Liver (tissue), 9 donors: ENCODE data around the gene PLA2G4F. TPM values are rescaled to one million over a fixed set of nuclear protein-coding genes. Genes with fewer than 3 reads are reported as not detected.

Experiments used
- DNase-seq: peaks from one replicate; pipeline ENCODE4 v3.0.0-alpha.2; 2017; ENCODE audit warnings: low spot score
- H3K27ac ChIP-seq, 2 donors: one replicate each; pipeline ENCODE4 v1.7.0; 2013; ENCODE audit warnings: inconsistent platforms in 2 of 2, low read length in 2 of 2, control low read depth in 1 of 2, low read depth in 1 of 2, mild to moderate bottlenecking in 1 of 2
- H3K27me3 ChIP-seq, 4 donors: one replicate each; pipeline versions ENCODE4 v1.6.1 to v1.7.0; 2013; ENCODE audit warnings: low read length in 3 of 4, inconsistent platforms in 1 of 4, mild to moderate bottlenecking in 1 of 4, moderate library complexity in 1 of 4; ENCODE audit not compliant: control insufficient read depth in 4 of 4, insufficient read depth in 4 of 4
- H3K36me3 ChIP-seq, 4 donors: one replicate each; pipeline versions ENCODE4 v1.6.1 to v1.7.0; 2013; ENCODE audit warnings: low read length in 3 of 4, mild to moderate bottlenecking in 3 of 4, low read depth in 1 of 4, moderate library complexity in 1 of 4; ENCODE audit not compliant: control insufficient read depth in 4 of 4, insufficient read depth in 3 of 4
- H3K4me1 ChIP-seq, 4 donors: one replicate each; pipeline versions ENCODE4 v1.6.1 to v1.7.0; 2013; ENCODE audit warnings: low read length in 3 of 4, mild to moderate bottlenecking in 3 of 4, moderate library complexity in 1 of 4; ENCODE audit not compliant: control insufficient read depth in 4 of 4, insufficient read depth in 4 of 4
- H3K4me3 ChIP-seq, 3 donors: one replicate each; pipeline versions ENCODE4 v1.6.1 to v1.7.0; 2013; ENCODE audit warnings: low read length in 3 of 3, control low read depth in 1 of 3, low read depth in 1 of 3, mild to moderate bottlenecking in 1 of 3
- H3K9ac ChIP-seq, 2 donors: one replicate each; pipeline ENCODE4 v1.7.0; 2013; ENCODE audit warnings: low read length in 2 of 2, mild to moderate bottlenecking in 2 of 2, moderate library complexity in 2 of 2, control low read depth in 1 of 2, low read depth in 1 of 2
- H3K9me3 ChIP-seq, 4 donors: one replicate each; pipeline versions ENCODE4 v1.6.1 to v1.7.0; 2013; ENCODE audit warnings: low read length in 3 of 4; ENCODE audit not compliant: control insufficient read depth in 4 of 4
- ATF3 ChIP-seq: IDR thresholded peaks from 2 replicates; pipeline ENCODE4 v1.6.1; 2016; ENCODE audit warnings: antibody characterized with exemption
- CTCF ChIP-seq: fragments of 150-350 bp; IDR thresholded peaks from 2 replicates; pipeline ENCODE4 v1.5.1; 2017; ENCODE audit warnings: improper control_type of control experiment, low read depth, low read length; ENCODE audit not compliant: missing input control
- EGR1 ChIP-seq, 2 donors: IDR thresholded peaks; 2 replicates each; pipeline ENCODE4 v1.6.1; 2016 to 2018; ENCODE audit warnings: antibody characterized with exemption in 2 of 2, low read depth in 2 of 2
- FOXA1 ChIP-seq: IDR thresholded peaks from 2 replicates; pipeline ENCODE4 v1.6.1; 2016; ENCODE audit warnings: antibody characterized with exemption
- FOXA2 ChIP-seq: IDR thresholded peaks from 2 replicates; pipeline ENCODE4 v1.6.1; 2016; ENCODE audit warnings: antibody characterized with exemption
- GABPA ChIP-seq, 2 donors: IDR thresholded peaks in 1 of 2; conservative IDR thresholded peaks in 1 of 2; 2 replicates each; pipeline ENCODE4 v1.6.1; 2016; ENCODE audit warnings: antibody characterized with exemption in 2 of 2, mild to moderate bottlenecking in 1 of 2, moderate library complexity in 1 of 2
- HNF4A ChIP-seq, 2 donors: conservative IDR thresholded peaks; 2 replicates each; pipeline ENCODE4 v1.6.1; 2016; ENCODE audit warnings: antibody characterized with exemption in 2 of 2, mild to moderate bottlenecking in 2 of 2
- JUND ChIP-seq, 2 donors: IDR thresholded peaks; 2 replicates each; pipeline ENCODE4 v1.6.1; 2016; ENCODE audit warnings: antibody characterized with exemption in 2 of 2
- NR2F2 ChIP-seq: IDR thresholded peaks from 2 replicates; pipeline ENCODE4 v1.6.1; 2016; ENCODE audit warnings: antibody characterized with exemption
- RAD21 ChIP-seq, 2 donors: IDR thresholded peaks; 2 replicates each; pipeline ENCODE4 v1.6.1; 2016; ENCODE audit warnings: antibody characterized with exemption in 2 of 2, mild to moderate bottlenecking in 2 of 2
- REST ChIP-seq: IDR thresholded peaks from 2 replicates; pipeline ENCODE4 v1.6.1; 2016; ENCODE audit warnings: antibody characterized with exemption, mild to moderate bottlenecking
- RXRA ChIP-seq, 2 donors: IDR thresholded peaks; 2 replicates each; pipeline ENCODE4 v1.6.1; 2017 to 2018; ENCODE audit warnings: antibody characterized with exemption in 2 of 2, mild to moderate bottlenecking in 1 of 2
- SP1 ChIP-seq: IDR thresholded peaks from 2 replicates; pipeline ENCODE4 v1.6.1; 2018; ENCODE audit warnings: antibody characterized with exemption, mild to moderate bottlenecking
- TAF1 ChIP-seq: conservative IDR thresholded peaks from 2 replicates; pipeline ENCODE4 v1.6.1; 2016; ENCODE audit warnings: antibody characterized with exemption, mild to moderate bottlenecking
- ZBTB33 ChIP-seq: IDR thresholded peaks from 2 replicates; pipeline ENCODE4 v1.6.1; 2016; ENCODE audit warnings: antibody characterized with exemption
- WGBS: extraction: QIAGEN DNeasy Blood & Tissue Kit; methylation state at CpG from one replicate; pipeline ENCODE4 v1.1.7; 2013; 5-methylcytosine and 5-hydroxymethylcytosine counted together
- polyA plus RNA-seq, 2 donors: library from polyadenylated mRNA; stranded (reverse) in 1 of 2; unstranded in 1 of 2; fragments of 200-250 nt in 1 of 2; fragments of >200 nt in 1 of 2; fragmentation: Nextera tagmentation in 1 of 2; extraction: Ambion mirVana in 1 of 2; gene quantifications; one replicate each; pipeline versions ENCODE4 v1.2.1 to v1.2.3, GENCODE V29; 2013 to 2015
- total RNA-seq, 2 donors: library from RNA; depleted of rRNA; stranded (reverse); fragments of >200 nt; gene quantifications; one replicate each; pipeline ENCODE4 v1.2.3, GENCODE V29; 2014
- donor health status: healthy.
- donor health status: healthy.
- donor health status: healthy.
- donor health status: healthy.
- donor health status: healthy.

PLA2G4F gene
- total and polyA plus RNA-seq, 4 donors = not detected

- Histone ChIP-seq H3K4me1 (peaks cover 0 to 1% (median 0%) of the 10 kb centered on the region in 4 donors), H3K27me3 (no peaks in the 10 kb centered on the region), H3K27ac (no peak overlapping the region), H3K9me3 (peaks cover 0 to 7% (median 1%) of the 10 kb centered on the region in 4 donors), H3K36me3 (no peaks in the 10 kb centered on the region), H3K4me3 (no peak overlapping the region), H3K9ac (no peak overlapping the region)
- 70% methylated on average over 6 of the region's 6 CpGs for WGBS
- no peak for DNase-seq
- TF ChIP-seq JUND (IDR thresholded peaks at IDR 0.05) (no peak), NR2F2 (no peak), REST (no peak), HNF4A (conservative IDR thresholded peaks at IDR 0.05) (no peak), RXRA (IDR thresholded peaks at IDR 0.05) (no peak), GABPA (IDR thresholded peaks at IDR 0.05 in 1 of 2, conservative IDR thresholded peaks at IDR 0.05 in 1 of 2) (no peak), ZBTB33 (no peak), SP1 (no peak), EGR1 (IDR thresholded peaks at IDR 0.05; ENCODE audit: low read depth in 2 of 2) (no peak), ATF3 (no peak), TAF1 (no peak), CTCF (no peak), FOXA1 (no peak), RAD21 (IDR thresholded peaks at IDR 0.05) (no peak), FOXA2 (no peak)
Measured at GRCh38 chr15:42134617-42135245, 21.7 kb downstream of the PLA2G4F start.

- Histone ChIP-seq H3K9ac (no peak overlapping the region), H3K36me3 (no peaks in the 10 kb centered on the region), H3K4me1 (peaks cover 0 to 1% (median 0%) of the 10 kb centered on the region in 4 donors), H3K27me3 (no peaks in the 10 kb centered on the region), H3K9me3 (no peaks in the 10 kb centered on the region), H3K27ac (no peak overlapping the region), H3K4me3 (no peak overlapping the region)
- TF ChIP-seq CTCF (peak; percentile 39), RAD21 (IDR thresholded peaks at IDR 0.05) (peak; percentile 37 to 71), EGR1 (IDR thresholded peaks at IDR 0.05; ENCODE audit: low read depth in 2 of 2) (no peak)
- WGBS = 69% methylated on average over 11 of the region's 11 CpGs
- DNase-seq = peak; percentile 52
Measured at GRCh38 chr15:42133886-42134502, 22.4 kb downstream of the PLA2G4F start.
